ENCODE data around the gene CUX1. TPM values are rescaled to one million over a fixed set of nuclear protein-coding genes. Genes with fewer than 3 reads are reported as not detected.

Gene CUX1
- total and polyA plus RNA-seq, 2 donors (not counting 1 experiment from before 2014, with no cell fraction given): 22.7 to 38.1 TPM

DNA sequence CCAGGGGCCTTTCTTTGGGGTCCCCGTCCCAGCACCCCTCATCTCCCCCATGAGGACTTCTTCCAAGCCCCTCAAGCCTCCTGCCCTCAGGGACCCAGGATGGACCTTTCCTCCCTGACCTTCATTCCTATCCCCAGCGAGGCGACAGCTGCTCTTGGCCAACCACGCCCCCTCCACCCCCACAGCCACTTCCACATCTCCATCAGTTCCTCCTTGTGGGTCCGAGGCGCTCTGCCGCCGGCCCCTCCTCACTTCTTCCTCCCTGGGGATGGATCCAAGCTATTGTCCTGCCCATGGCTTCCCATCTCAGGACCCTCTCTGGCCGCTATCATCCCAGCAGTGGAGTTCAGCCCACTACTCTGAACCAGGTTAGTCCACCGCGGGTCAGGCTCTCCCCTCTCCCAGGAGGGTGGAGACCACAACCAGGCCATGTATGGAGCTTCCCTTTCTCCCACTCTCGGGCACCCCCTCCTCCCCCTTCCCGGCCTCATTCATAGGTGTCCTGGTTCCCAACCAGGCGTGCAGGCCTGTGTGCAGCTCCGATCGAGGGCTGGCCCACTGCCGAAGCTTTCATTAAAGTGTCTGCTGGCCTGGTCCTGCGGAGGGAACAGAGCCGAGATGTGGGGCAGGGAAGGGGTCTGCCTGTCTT lies 467.6 kb downstream of the CUX1 start:
- Histone ChIP-seq H3K79me2 (ENCODE audit: control insufficient read depth, insufficient read depth, low read length) (no peaks in the 10 kb centered on the region), H4K20me1 (ENCODE audit: control insufficient read depth, extremely low read depth, insufficient read depth, low read length) (no peaks in the 10 kb centered on the region), H3K4me1 (ENCODE audit: control insufficient read depth, extremely low read depth, insufficient read depth, low read length) (no peaks in the 10 kb centered on the region), H3K4me3 (replicated peaks in 1 of 4; ENCODE audit: control extremely low read depth in 1 of 4, insufficient read depth in 1 of 4, low read depth in 3 of 4, low read length in 4 of 4) (no peak overlapping the region), H3K27ac (ENCODE audit: insufficient read depth, low read length) (no peak overlapping the region), H3K9me3 (ENCODE audit: control insufficient read depth, insufficient read depth, low read depth, low read length) (no peaks in the 10 kb centered on the region), H3K4me2 (ENCODE audit: extremely low read depth, insufficient read depth, low read length) (no peak overlapping the region), H2AFZ (ENCODE audit: low read length) (no peak overlapping the region), H3K27me3 (ENCODE audit: control insufficient read depth, insufficient read depth, low read length) (peaks cover 4% of the 10 kb centered on the region), H3K9ac (ENCODE audit: insufficient read depth, low read length) (no peak overlapping the region), H3K36me3 (ENCODE audit: control insufficient read depth, insufficient read depth, low read length) (no peaks in the 10 kb centered on the region)
- no peak for DNase-seq (ENCODE audit: low read depth in 2 of 2)
- TF ChIP-seq EZH2 (IDR thresholded peaks at IDR 0.05; ENCODE audit: low read length, missing control alignments): no peak
- TF ChIP-seq, protein P1, sequence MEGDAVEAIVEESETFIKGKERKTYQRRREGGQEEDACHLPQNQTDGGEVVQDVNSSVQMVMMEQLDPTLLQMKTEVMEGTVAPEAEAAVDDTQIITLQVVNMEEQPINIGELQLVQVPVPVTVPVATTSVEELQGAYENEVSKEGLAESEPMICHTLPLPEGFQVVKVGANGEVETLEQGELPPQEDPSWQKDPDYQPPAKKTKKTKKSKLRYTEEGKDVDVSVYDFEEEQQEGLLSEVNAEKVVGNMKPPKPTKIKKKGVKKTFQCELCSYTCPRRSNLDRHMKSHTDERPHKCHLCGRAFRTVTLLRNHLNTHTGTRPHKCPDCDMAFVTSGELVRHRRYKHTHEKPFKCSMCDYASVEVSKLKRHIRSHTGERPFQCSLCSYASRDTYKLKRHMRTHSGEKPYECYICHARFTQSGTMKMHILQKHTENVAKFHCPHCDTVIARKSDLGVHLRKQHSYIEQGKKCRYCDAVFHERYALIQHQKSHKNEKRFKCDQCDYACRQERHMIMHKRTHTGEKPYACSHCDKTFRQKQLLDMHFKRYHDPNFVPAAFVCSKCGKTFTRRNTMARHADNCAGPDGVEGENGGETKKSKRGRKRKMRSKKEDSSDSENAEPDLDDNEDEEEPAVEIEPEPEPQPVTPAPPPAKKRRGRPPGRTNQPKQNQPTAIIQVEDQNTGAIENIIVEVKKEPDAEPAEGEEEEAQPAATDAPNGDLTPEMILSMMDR (conservative IDR thresholded peaks at IDR 0.05 in 1 of 2, IDR thresholded peaks at IDR 0.05 in 1 of 2; ENCODE audit: low read depth in 1 of 2, low read length in 2 of 2): no peak

DNA sequence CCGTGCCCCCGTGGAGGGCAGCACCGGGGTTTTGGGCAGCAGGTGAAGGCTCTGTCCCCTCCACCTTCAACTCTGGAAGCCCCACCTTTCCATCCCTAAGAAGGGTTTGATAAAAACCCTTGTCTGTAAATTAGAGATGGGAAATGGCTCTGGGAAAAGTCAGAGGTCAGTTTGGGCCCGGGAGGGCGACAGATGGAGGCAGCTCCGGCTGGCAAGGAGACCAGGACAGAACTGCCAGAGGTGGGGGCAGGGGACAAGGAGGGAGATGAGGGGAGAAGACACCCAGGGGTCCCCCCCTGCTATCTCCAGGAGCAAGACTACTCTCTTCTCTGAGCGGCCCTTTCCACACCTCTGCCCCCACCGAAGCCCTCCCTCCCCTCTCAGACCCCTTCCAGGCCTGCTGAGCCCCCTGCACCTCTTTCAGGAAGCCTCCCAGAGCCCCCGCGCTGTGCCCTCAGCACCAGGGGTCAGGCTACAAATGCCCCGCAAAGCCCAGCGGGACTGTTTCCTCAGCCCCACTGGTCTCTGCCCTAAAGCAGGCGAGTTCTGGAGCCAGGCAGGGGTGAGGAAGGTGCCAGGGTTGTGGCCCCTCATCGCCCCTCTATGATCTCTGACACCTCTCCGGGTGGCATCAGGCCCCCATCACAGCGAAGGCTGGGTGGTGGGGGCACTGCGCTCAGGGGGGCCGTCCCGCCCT lies 468.3 kb downstream of the CUX1 start:
- Histone ChIP-seq H3K36me3 (ENCODE audit: control insufficient read depth, insufficient read depth, low read length) (no peaks in the 10 kb centered on the region), H3K9me3 (ENCODE audit: control insufficient read depth, insufficient read depth, low read depth, low read length) (no peaks in the 10 kb centered on the region), H2AFZ (ENCODE audit: low read length) (no peak overlapping the region), H3K27me3 (ENCODE audit: control insufficient read depth, insufficient read depth, low read length) (peaks cover 4% of the 10 kb centered on the region), H4K20me1 (ENCODE audit: control insufficient read depth, extremely low read depth, insufficient read depth, low read length) (no peaks in the 10 kb centered on the region), H3K4me3 (replicated peaks in 1 of 4; ENCODE audit: control extremely low read depth in 1 of 4, insufficient read depth in 1 of 4, low read depth in 3 of 4, low read length in 4 of 4) (peak overlapping the region in 2 of 4 experiments; percentile 8 to 66), H3K9ac (ENCODE audit: insufficient read depth, low read length) (no peak overlapping the region), H3K4me1 (ENCODE audit: control insufficient read depth, extremely low read depth, insufficient read depth, low read length) (no peaks in the 10 kb centered on the region), H3K79me2 (ENCODE audit: control insufficient read depth, insufficient read depth, low read length) (no peaks in the 10 kb centered on the region), H3K4me2 (ENCODE audit: extremely low read depth, insufficient read depth, low read length) (peak overlapping the region; percentile 71), H3K27ac (ENCODE audit: insufficient read depth, low read length) (no peak overlapping the region)
- no peak for DNase-seq (ENCODE audit: low read depth in 2 of 2)
- TF ChIP-seq, protein P1 (conservative IDR thresholded peaks at IDR 0.05 in 1 of 2, IDR thresholded peaks at IDR 0.05 in 1 of 2; ENCODE audit: low read depth in 1 of 2, low read length in 2 of 2): no peak
- TF ChIP-seq EZH2 (IDR thresholded peaks at IDR 0.05; ENCODE audit: low read length, missing control alignments): no peak

DNA sequence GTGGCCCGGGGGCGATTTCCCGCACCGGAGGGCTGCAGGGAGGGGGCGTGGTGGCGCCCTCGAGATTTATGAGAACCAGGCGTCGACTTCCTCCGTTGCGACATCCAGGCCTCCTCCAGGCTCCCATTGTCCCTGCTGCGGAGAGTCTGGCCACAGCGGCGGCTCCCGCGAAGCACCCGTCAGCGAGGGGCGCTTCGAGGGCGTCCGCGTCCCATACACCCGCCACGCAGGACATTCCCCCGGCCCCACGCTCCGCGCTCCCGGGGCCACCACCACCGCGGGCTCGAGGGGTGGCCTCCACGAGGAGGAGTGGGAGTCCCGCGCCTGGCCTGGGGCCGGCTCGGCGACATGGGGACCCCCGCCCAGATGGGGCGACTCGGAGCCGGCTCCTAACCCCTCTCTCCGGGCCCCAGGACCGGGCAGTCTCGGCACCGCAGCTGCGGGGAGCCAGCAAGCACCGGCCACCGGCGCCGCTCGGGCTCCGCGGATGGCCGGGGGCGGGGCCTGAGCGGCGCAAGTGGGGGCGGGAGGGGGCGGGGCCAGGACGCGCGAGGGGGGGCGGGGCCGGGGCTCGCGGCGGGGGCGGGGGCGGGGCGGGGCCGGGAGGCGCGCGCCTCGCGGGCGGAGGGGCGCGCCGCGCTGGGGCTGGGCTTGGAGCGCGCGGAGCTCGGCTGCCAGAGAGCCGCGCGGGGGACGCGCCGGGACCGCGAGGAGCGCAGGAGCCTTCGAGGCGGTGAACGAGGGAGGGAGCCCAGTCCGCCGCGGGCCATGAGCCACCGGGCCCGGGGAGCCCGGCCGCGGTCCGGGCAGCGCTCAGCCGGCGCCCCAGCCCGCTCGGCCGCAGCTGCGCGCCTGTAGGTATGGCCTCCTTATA lies 469.0 kb downstream of the CUX1 start, which contains the start of gene SH2B2:
Gene SH2B2 (plus strand): TSS at position 632 of the 874 bp plus-strand sequence. CDS start 13,683 bp downstream, outside the sequence.
- Histone ChIP-seq H3K27ac (ENCODE audit: insufficient read depth, low read length) (peak within 1 kb of the TSS; percentile 39), H3K9me3 (ENCODE audit: control insufficient read depth, insufficient read depth, low read depth, low read length) (no peaks in the 10 kb centered on the region), H3K79me2 (ENCODE audit: control insufficient read depth, insufficient read depth, low read length) (no peaks in the 10 kb centered on the region), H4K20me1 (ENCODE audit: control insufficient read depth, extremely low read depth, insufficient read depth, low read length) (no peaks in the 10 kb centered on the region), H3K9ac (ENCODE audit: insufficient read depth, low read length) (peak within 1 kb of the TSS; percentile 65), H3K4me2 (ENCODE audit: extremely low read depth, insufficient read depth, low read length) (peak within 1 kb of the TSS; percentile 90), H2AFZ (ENCODE audit: low read length) (peak within 1 kb of the TSS; percentile 73), H3K36me3 (ENCODE audit: control insufficient read depth, insufficient read depth, low read length) (no peaks in the 10 kb centered on the region), H3K27me3 (ENCODE audit: control insufficient read depth, insufficient read depth, low read length) (peaks cover 4% of the 10 kb centered on the region), H3K4me3 (replicated peaks in 1 of 4; ENCODE audit: control extremely low read depth in 1 of 4, insufficient read depth in 1 of 4, low read depth in 3 of 4, low read length in 4 of 4) (peak within 1 kb of the TSS; percentile 57 to 72 (median 63)), H3K4me1 (ENCODE audit: control insufficient read depth, extremely low read depth, insufficient read depth, low read length) (no peaks in the 10 kb centered on the region)
- DNase-seq (ENCODE audit: low read depth in 2 of 2): peak; percentile 43 to 60
- TF ChIP-seq, protein P1 (conservative IDR thresholded peaks at IDR 0.05 in 1 of 2, IDR thresholded peaks at IDR 0.05 in 1 of 2; ENCODE audit: low read depth in 1 of 2, low read length in 2 of 2): no peak
- no peak for TF ChIP-seq EZH2 (IDR thresholded peaks at IDR 0.05; ENCODE audit: low read length, missing control alignments)

All from fibroblast of lung (primary cell).